Activated T-helper 1 cell treated with anti-CD3 and anti-CD28 coated beads, Interleukin-2, amount 50 U/mL, for 16 hours (primary cell): Measurements from ENCODE around the gene TREM1.
"Not testable (repeated sequence)": the region's sequence is repeated elsewhere in the genome, so short reads cannot be mapped to it uniquely, and the experiment has no call there.

ENCODE experiments used
- DNase-seq, 2 donors: peaks; one replicate each; pipeline ENCODE4 v3.0.0-alpha.2; 2020; ENCODE audit warnings: low read depth in 1 of 2, low spot score in 1 of 2

Gene TREM1

DNA sequence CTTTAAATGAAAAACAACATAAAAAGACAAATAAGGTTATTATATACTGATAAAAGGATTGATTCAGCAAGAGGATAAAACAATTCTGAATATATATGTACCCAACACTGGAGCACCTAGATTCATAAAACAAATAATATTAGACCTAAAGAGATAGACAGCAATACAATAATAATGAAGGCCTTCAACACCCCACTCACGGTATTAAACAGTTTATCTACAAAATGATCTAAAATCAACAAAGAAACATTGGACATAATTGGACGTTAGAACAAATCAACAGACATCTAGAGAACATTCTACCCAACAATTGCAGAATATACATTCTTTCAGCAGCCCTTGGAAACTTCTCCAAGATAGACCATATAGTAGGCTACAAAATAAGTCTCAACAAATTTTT lies 24.1 kb downstream of the TREM1 start:
- DNase-seq = no peak

- DNase-seq = no peak
Observed at GRCh38 chr6:41258196-41258493, 28.3 kb downstream of the TREM1 start.

GRCh38 chr6:41257369-41258195 lies 28.9 kb downstream of the TREM1 start:
- no peak for DNase-seq

DNA sequence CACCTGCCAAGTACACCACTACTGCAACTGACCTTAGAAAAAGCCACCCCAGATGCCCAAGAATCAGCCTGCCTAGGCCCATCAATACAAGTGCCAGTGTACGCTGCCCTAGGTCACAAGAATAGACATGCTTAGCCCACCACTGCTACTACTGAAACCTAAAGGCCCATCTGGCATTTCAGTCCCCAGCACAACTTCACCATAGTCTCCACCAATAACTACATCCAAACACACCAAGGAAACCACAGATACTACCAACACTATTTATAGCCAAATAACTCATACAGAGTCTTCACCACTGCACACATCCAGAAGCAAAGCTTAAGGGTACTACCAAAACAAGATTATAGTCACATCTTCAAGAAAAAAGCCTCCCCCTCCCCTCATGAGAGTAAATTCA lies 30.1 kb downstream of the TREM1 start:
- no peak for DNase-seq

DNA sequence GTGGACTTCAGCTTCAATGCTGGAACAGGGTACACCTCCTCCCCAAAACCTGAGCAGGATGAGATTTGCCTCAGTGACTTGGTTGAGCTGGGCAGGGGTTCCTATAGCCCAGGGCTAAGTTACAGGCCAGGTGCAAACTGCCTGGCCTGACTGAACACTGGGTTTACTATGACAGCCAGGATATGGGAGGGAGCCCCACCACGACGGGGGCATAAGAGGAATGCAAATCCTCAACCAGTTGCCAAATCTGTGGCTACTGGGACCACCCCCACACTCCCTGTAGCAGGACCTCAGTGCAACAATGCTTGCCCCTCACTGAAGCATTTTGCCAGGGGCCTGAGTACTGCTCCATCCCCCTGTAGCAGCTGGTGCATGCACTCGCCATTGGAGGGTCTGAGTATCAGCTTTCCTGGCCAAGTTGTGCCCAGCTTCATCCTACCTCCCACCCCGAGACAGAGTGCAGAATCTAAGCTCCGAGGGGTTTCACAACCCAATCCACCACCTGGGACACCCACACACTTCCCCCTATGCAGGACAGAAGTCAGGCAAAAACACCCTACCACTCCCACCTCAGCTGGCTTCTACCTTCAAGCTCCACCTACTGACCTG lies 30.7 kb downstream of the TREM1 start:
- DNase-seq = no peak

DNA sequence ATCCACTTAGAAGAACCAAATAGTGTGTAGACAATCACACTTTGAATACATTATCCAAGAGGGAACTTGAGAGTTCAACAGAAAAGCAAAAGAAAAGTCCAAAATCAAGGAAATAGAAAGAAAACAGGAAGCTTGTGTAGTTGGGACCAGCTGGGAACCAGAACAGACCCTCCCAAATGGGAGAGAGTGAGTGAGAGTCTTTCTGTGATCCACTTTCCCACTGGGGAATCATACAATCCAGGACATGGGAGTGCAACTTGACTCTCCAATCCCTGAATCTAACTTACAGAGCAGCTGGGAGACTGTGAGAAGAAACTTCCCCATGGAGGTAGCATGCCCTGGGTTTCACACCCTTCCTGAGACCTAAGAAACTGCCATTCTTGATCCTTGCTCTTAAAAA lies 31.4 kb downstream of the TREM1 start:
- no peak for DNase-seq

DNA sequence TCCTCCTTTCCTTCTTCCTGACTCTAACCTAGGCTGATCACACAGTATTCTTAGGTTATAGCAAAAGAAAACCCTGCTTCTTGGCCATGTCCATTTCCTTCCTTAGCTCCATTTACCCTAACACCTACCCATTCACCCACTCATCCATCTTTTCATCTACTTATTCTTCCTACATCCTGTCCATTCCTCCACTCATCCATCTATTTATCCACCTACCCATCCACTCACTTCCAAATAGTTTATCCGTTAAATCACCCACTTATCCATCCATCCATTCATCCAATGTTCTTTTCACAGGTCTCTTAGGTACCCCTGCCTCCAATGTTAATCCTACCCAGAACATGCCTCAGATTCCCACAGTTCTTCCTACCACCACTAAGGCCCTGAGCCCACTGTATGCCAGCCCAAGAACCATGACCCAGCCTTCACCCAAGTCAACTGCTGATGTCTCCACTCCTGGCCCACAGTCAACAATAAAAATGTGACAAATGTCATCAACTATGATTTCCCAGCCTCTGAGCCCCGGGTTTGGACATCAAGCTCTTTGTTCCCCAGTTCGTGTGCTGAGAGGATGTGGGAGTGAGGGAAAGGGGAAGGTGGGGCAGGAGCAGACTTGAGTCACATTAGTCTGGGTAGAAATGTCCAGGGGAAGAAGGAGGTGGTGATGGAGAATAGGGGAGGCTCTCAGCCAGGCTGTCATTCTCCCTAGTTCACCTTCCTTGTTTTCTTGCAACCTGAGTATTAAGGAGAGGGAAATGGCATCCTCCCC lies 33.9 kb downstream of the TREM1 start:
- DNase-seq = no peak

- no peak for DNase-seq
Observed at GRCh38 chr6:41247882-41248705, 38.4 kb downstream of the TREM1 start.

GRCh38 chr6:41247288-41247865 lies 39.1 kb downstream of the TREM1 start:
- DNase-seq = no peak

- DNase-seq = not testable (repeated sequence)
Observed at GRCh38 chr6:41246529-41246928, 40.0 kb downstream of the TREM1 start.

GRCh38 chr6:41239467-41240159 lies 46.9 kb downstream of the TREM1 start:
- no peak for DNase-seq

- DNase-seq = no peak
Observed at GRCh38 chr6:41237128-41237527, 49.4 kb downstream of the TREM1 start.

GRCh38 chr6:41236276-41236675 lies 50.2 kb downstream of the TREM1 start:
- DNase-seq = no peak

- DNase-seq = no peak
Observed at GRCh38 chr6:41232667-41233066, 53.8 kb downstream of the TREM1 start.

DNA sequence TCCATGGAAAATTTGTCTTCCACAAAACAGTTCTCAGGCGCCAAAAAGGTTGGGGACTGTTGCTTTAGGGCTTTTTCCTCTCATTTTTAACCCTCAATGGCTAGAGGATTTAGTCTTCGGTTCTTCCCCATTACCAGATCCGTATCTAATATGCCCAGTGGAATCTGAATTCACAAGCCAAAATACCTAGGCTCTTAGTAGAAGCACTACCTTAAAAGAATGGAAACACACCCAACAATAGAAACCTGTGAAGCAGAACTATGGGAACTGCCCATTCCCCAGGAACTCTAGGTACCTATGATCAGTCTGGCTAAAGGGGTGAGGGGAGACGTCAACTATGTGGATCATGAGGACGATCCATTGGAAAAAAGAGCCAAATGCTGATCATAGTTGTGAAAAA lies 55.2 kb downstream of the TREM1 start:
- DNase-seq = no peak

- DNase-seq = no peak
Observed at GRCh38 chr6:41229721-41230120, 56.8 kb downstream of the TREM1 start.

GRCh38 chr6:41228616-41229015 lies 57.9 kb downstream of the TREM1 start:
- no peak for DNase-seq

DNA sequence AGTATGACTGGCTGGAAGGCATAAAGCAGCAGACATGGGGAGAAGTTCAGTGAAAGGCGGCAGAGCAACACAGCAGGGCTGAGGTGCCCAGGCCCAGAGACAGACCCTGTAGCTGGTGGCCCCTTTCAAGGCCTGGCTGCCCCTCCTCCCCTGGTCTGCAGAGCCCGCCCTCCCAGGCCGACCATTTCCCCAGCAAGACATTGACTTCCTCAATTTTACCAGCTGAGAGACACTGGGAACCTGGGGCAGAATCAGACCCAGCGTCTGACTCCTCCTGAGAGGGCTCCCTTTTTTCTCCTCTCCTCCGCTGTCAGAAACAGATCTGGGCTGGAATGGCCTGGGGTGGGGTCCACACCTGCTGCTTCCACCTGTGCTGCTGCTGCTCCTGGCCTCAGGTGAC lies 58.4 kb downstream of the TREM1 start, which contains the start of gene TREML4:
TSS of gene TREML4 (plus strand) at position 254 of the 400 bp plus-strand sequence. CDS start at position 333, 79 bp downstream.
- no peak for DNase-seq

GRCh38 chr6:41226752-41227151 lies 59.7 kb downstream of the TREM1 start:
- no peak for DNase-seq

- no peak for DNase-seq
Observed at GRCh38 chr6:41224800-41225199, 61.7 kb downstream of the TREM1 start.
